NB4 (cell line): ENCODE results near the gene ZNF689.
A peak's percentile ranks its signal among the peaks of the same experiment; 100 is the strongest.

Experiments
- DNase-seq: peaks from one replicate; pipeline ENCODE4 v3.0.0; 2010; ENCODE audit warnings: low read depth
- H3K4me3 ChIP-seq: one replicate; pipeline ENCODE4 v1.5.1; 2011; ENCODE audit warnings: mild to moderate bottlenecking, low read depth, low read length, moderate library complexity
- MYC ChIP-seq: IDR thresholded peaks from 2 replicates; pipeline ENCODE4 v1.6.1; 2011; ENCODE audit warnings: low read depth, low read length
- POLR2A ChIP-seq: IDR thresholded peaks from 2 replicates; pipeline ENCODE4 v1.6.1; 2011; ENCODE audit warnings: mild to moderate bottlenecking; ENCODE audit not compliant: insufficient read length; ENCODE audit errors: extremely low read depth
- TF ChIP-seq, protein P1 (sequence below): IDR thresholded peaks from one replicate; pipeline ENCODE4 v1.5.1; 2012; ENCODE audit warnings: low read depth, low read length
- TF ChIP-seq, protein P2 (sequence below): IDR thresholded peaks from 2 replicates; pipeline ENCODE4 v1.6.1; 2011; ENCODE audit warnings: low read depth, low read length

ZNF689 gene

DNA sequence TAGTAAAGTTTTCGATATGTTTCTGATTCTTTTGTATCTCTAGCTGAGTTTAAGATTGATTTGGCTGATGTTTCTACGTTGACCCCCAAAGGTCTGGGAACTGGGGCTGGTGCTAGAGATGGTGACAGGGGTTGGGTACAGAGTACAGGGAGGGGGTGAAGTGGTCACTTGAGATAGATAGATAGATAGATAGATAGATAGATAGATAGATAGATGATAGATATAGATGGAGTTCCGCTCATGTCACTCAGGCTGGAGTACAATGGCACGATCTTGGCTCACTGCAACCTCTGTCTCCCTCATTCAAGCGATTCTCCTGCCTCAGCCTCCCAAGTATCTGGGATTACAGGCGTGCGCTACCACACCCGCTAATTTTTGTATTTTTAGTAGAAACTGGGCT, 46.2 kb upstream of the ZNF689 start:
- no peak overlapping the region for H3K4me3 ChIP-seq
- TF ChIP-seq, protein P1, sequence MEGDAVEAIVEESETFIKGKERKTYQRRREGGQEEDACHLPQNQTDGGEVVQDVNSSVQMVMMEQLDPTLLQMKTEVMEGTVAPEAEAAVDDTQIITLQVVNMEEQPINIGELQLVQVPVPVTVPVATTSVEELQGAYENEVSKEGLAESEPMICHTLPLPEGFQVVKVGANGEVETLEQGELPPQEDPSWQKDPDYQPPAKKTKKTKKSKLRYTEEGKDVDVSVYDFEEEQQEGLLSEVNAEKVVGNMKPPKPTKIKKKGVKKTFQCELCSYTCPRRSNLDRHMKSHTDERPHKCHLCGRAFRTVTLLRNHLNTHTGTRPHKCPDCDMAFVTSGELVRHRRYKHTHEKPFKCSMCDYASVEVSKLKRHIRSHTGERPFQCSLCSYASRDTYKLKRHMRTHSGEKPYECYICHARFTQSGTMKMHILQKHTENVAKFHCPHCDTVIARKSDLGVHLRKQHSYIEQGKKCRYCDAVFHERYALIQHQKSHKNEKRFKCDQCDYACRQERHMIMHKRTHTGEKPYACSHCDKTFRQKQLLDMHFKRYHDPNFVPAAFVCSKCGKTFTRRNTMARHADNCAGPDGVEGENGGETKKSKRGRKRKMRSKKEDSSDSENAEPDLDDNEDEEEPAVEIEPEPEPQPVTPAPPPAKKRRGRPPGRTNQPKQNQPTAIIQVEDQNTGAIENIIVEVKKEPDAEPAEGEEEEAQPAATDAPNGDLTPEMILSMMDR, result no peak
- no peak for TF ChIP-seq POLR2A
- TF ChIP-seq, protein P2, sequence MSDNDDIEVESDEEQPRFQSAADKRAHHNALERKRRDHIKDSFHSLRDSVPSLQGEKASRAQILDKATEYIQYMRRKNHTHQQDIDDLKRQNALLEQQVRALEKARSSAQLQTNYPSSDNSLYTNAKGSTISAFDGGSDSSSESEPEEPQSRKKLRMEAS, result no peak
- TF ChIP-seq MYC, result no peak
- no peak for DNase-seq

DNA sequence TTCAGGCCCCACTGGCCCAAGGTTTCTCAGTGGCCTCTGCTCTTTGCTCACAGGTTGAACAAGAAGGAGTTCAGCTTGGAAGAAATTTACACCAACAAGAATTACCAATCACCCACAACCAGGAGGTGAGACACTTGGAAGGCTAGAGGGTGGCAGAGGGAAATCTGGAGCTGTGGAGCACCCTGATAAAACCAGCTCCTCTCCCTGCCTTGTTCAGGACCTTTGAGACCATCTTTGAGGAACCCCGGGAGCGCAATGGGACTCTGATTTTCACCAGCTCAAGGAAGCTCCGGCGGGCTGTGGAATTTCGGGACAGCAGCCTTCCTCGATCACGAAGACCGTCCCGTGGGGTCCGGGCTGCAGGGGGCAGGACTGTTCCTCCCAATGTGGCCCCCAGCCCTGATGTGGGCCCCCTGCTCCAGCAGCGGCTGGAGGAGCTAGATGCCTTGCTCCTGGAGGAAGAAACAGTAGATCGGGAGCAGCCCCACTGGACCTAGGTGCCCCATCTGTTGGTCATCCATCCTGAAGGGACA, 45.7 kb upstream of the ZNF689 start:
- TF ChIP-seq, protein P1, result no peak
- TF ChIP-seq, protein P2, result no peak
- TF ChIP-seq MYC (no peak), POLR2A (no peak)
- H3K4me3 ChIP-seq, result no peak overlapping the region
- no peak for DNase-seq

DNA sequence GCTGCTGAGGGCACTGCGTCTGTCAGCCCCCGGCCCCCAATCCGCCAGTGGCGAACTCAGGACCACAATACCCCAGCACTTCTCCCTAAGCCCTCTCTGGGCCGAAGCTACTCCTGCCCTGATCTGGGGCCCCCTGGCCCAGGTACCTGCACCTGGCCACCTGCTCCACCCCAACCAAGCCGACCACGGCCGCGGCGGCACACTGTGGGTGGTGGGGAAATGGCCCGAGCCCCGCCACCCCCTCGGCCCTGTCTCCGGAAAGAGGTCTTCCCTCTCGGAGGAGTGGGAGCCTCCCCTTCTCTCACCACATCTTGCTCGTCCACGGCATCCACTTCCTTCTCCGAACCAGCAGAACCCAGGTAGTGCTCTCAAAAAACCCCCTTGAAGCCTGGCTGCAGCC, 44.7 kb upstream of the ZNF689 start:
- no peak for DNase-seq
- TF ChIP-seq, protein P1, result no peak
- TF ChIP-seq POLR2A (no peak), MYC (no peak)
- TF ChIP-seq, protein P2, result no peak
- H3K4me3 ChIP-seq, result no peak overlapping the region

DNA sequence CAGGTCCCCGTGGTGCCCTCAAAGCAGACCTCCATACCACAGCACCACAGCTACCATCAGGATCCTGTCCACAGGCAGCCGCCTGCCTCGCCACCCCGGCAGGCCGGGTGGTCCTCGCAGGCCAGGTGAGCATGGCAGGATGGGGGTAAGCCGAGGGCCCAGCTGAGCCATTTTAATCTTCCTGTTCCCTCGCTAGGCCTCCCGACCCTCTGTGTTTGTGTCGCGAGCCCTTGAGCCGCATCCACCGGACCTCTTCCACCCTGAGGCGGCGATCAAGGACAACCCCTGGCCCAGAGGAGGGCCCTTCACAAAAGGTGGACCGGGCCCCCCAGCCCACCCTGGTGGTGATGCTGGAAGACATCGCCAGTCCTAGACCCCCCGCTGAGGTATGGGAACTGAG, 42.5 kb upstream of the ZNF689 start:
- TF ChIP-seq POLR2A, result no peak
- TF ChIP-seq, protein P2, result no peak
- no peak for TF ChIP-seq MYC
- TF ChIP-seq, protein P1, result no peak
- DNase-seq, result no peak
- H3K4me3 ChIP-seq, result no peak overlapping the region

DNA sequence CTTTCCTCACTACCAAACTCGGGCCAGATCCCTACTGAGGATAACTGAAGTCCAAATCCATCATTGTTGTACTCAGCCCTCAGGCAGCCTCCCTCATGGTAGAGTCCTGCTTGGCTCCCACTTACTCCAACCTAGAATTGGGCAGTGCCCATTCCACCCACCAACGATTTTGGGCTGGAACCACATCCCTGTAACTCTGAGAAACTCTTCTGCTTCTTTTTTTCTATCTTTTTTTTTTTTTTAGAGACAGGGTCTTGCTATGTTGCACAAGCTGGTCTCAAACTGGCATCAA, 41.8 kb upstream of the ZNF689 start:
- no peak for DNase-seq
- H3K4me3 ChIP-seq, result peak overlapping the region; percentile 64
- TF ChIP-seq, protein P2, result no peak
- TF ChIP-seq MYC (no peak), POLR2A (no peak)
- TF ChIP-seq, protein P1, result no peak
